GM12878 (cell line): ENCODE data around the gene PPOX. TPM values are rescaled to one million over a fixed set of nuclear protein-coding genes. Genes with fewer than 3 reads are reported as not detected.

Source experiments
- ATF3 ChIP-seq: IDR thresholded peaks from 2 replicates; pipeline ENCODE4 v1.6.1; 2011; ENCODE audit warnings: low read depth, mild to moderate bottlenecking, low read length, moderate library complexity, borderline replicate concordance; ENCODE audit errors: extremely low read depth
- CBFB ChIP-seq: IDR thresholded peaks from 2 replicates; pipeline ENCODE4 v1.6.1; 2016; ENCODE audit warnings: antibody characterized with exemption, low read depth
- FOS ChIP-seq: IDR thresholded peaks from 3 replicates; pipeline ENCODE4 v1.6.1; 2011; ENCODE audit warnings: borderline replicate concordance; ENCODE audit not compliant: insufficient read length; ENCODE audit errors: extremely low read depth
- HCFC1 ChIP-seq: fragments of 150-350 bp; IDR thresholded peaks from 2 replicates; pipeline ENCODE4 v1.6.1; 2014; ENCODE audit warnings: low read length
- MYC ChIP-seq: IDR thresholded peaks from 2 replicates; pipeline ENCODE4 v1.6.1; 2011; ENCODE audit warnings: mild to moderate bottlenecking, low read length, moderate library complexity, inconsistent platforms; ENCODE audit not compliant: insufficient read depth, insufficient replicate concordance, insufficient read length, severe bottlenecking
- NR2C1 ChIP-seq: fragments of 450-650 bp; IDR thresholded peaks from 2 replicates; pipeline ENCODE4 v1.6.1; 2017; ENCODE audit warnings: antibody characterized with exemption, mild to moderate bottlenecking, moderate library complexity
- PKNOX1 ChIP-seq: fragments of 450-650 bp; IDR thresholded peaks from 2 replicates; pipeline ENCODE4 v1.6.1; 2016; ENCODE audit warnings: mild to moderate bottlenecking
- PML ChIP-seq: IDR thresholded peaks from 2 replicates; pipeline ENCODE4 v1.6.1; 2012; ENCODE audit warnings: low read length, inconsistent platforms
- POLR2A ChIP-seq: IDR thresholded peaks from 2 replicates; pipeline ENCODE4 v1.6.1; 2011; ENCODE audit warnings: low read depth, mild to moderate bottlenecking, low read length
- RUNX3 ChIP-seq: IDR thresholded peaks from 2 replicates; pipeline ENCODE4 v1.6.1; 2012; ENCODE audit warnings: low read length, inconsistent platforms
- SREBF1 ChIP-seq: IDR thresholded peaks from 2 replicates; pipeline ENCODE4 v1.6.1; 2012; ENCODE audit warnings: mild to moderate bottlenecking, low read length
- SUPT20H ChIP-seq: IDR thresholded peaks from 2 replicates; pipeline ENCODE4 v1.6.1; 2011; ENCODE audit warnings: low read depth, mild to moderate bottlenecking, low read length, moderate library complexity, borderline replicate concordance; ENCODE audit not compliant: control insufficient read depth
- SUZ12 ChIP-seq: fragments of 200-600 bp; sonication (generic); IDR thresholded peaks from one replicate; pipeline ENCODE4 v1.6.1; 2018; ENCODE audit warnings: antibody characterized with exemption, mild to moderate bottlenecking; ENCODE audit not compliant: unreplicated experiment
- TARDBP ChIP-seq: IDR thresholded peaks from 2 replicates; pipeline ENCODE4 v1.6.1; 2016; ENCODE audit warnings: borderline replicate concordance
- ZBTB4 ChIP-seq: fragments of 450-650 bp; formaldehyde crosslinking; IDR thresholded peaks from 2 replicates; pipeline ENCODE4 v1.4.0; 2022; ENCODE audit warnings: mild to moderate bottlenecking, moderate library complexity
- ZNF622 ChIP-seq: fragments of 450-650 bp; IDR thresholded peaks from 2 replicates; pipeline ENCODE4 v1.6.1; 2017; ENCODE audit warnings: mild to moderate bottlenecking, inconsistent platforms
- polyA plus RNA-seq, 11 experiments: library from polyadenylated mRNA; depleted of rRNA in 4 of 11; unstranded in 6 of 11; stranded (reverse) in 5 of 11; fragments of >200 nt; fragmentation: Nextera tagmentation in 4 of 11; fragmentation: Illumina TruSeq in 1 of 11; extraction: Ambion mirVana in 4 of 11; extraction: Trizol in 1 of 11; gene quantifications; 1 replicate in 1 of 11; 2 replicates in 10 of 11; pipeline versions ENCODE4 v1.2.1 to v1.2.3, GENCODE V29; 2011 to 2016; ENCODE audit warnings: inconsistent platforms in 2 of 11, missing spikeins in 2 of 11, low read depth in 1 of 11
- total RNA-seq, 4 experiments: library from RNA; depleted of rRNA in 3 of 4; stranded (reverse); fragments of >200 nt in 3 of 4; fragmentation: Illumina TruSeq in 1 of 4; extraction: Trizol in 1 of 4; gene quantifications; 2 replicates each; pipeline versions ENCODE4 v1.2.1 to v1.2.3, GENCODE V29; 2013 to 2021
- TF ChIP-seq, protein P1 (sequence below): fragments of 450-650 bp; conservative IDR thresholded peaks from 2 replicates; pipeline ENCODE4 v1.6.1; 2017; ENCODE audit warnings: mild to moderate bottlenecking, moderate library complexity
- TF ChIP-seq, protein P2 (sequence below): fragments of 450-650 bp; IDR thresholded peaks from 2 replicates; pipeline ENCODE4 v1.6.1; 2017; ENCODE audit warnings: mild to moderate bottlenecking, moderate library complexity

PPOX gene
- total and polyA plus RNA-seq, 10 of the 15 experiments (the other 5 are each of a cell fraction or from before 2014, with no cell fraction given) = 8.9 to 31.5 (median 20.3) TPM

- TF ChIP-seq ZBTB4 = no peak
- no peak for TF ChIP-seq NR2C1
- TF ChIP-seq, protein P1, sequence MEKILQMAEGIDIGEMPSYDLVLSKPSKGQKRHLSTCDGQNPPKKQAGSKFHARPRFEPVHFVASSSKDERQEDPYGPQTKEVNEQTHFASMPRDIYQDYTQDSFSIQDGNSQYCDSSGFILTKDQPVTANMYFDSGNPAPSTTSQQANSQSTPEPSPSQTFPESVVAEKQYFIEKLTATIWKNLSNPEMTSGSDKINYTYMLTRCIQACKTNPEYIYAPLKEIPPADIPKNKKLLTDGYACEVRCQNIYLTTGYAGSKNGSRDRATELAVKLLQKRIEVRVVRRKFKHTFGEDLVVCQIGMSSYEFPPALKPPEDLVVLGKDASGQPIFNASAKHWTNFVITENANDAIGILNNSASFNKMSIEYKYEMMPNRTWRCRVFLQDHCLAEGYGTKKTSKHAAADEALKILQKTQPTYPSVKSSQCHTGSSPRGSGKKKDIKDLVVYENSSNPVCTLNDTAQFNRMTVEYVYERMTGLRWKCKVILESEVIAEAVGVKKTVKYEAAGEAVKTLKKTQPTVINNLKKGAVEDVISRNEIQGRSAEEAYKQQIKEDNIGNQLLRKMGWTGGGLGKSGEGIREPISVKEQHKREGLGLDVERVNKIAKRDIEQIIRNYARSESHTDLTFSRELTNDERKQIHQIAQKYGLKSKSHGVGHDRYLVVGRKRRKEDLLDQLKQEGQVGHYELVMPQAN = no peak; the same call in 1 of the 2 replicates
- peak; percentile 51 for TF ChIP-seq RUNX3
- TF ChIP-seq, protein P2, sequence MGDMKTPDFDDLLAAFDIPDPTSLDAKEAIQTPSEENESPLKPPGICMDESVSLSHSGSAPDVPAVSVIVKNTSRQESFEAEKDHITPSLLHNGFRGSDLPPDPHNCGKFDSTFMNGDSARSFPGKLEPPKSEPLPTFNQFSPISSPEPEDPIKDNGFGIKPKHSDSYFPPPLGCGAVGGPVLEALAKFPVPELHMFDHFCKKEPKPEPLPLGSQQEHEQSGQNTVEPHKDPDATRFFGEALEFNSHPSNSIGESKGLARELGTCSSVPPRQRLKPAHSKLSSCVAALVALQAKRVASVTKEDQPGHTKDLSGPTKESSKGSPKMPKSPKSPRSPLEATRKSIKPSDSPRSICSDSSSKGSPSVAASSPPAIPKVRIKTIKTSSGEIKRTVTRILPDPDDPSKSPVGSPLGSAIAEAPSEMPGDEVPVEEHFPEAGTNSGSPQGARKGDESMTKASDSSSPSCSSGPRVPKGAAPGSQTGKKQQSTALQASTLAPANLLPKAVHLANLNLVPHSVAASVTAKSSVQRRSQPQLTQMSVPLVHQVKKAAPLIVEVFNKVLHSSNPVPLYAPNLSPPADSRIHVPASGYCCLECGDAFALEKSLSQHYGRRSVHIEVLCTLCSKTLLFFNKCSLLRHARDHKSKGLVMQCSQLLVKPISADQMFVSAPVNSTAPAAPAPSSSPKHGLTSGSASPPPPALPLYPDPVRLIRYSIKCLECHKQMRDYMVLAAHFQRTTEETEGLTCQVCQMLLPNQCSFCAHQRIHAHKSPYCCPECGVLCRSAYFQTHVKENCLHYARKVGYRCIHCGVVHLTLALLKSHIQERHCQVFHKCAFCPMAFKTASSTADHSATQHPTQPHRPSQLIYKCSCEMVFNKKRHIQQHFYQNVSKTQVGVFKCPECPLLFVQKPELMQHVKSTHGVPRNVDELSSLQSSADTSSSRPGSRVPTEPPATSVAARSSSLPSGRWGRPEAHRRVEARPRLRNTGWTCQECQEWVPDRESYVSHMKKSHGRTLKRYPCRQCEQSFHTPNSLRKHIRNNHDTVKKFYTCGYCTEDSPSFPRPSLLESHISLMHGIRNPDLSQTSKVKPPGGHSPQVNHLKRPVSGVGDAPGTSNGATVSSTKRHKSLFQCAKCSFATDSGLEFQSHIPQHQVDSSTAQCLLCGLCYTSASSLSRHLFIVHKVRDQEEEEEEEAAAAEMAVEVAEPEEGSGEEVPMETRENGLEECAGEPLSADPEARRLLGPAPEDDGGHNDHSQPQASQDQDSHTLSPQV = no peak
- 0 out of 2 replicates have a peak, but pooled peaks have one; percentile 43 for TF ChIP-seq CBFB
- peak; percentile 62 for TF ChIP-seq HCFC1
- TF ChIP-seq POLR2A = peak; percentile 94
- TF ChIP-seq SUPT20H = no peak
- TF ChIP-seq FOS = no peak
- peak; percentile 73; the same call in 1 of the 2 replicates for TF ChIP-seq PML
- no peak for TF ChIP-seq ATF3
- TF ChIP-seq TARDBP = 0 out of 2 replicates have a peak, but pooled peaks have one; percentile 65
- TF ChIP-seq SREBF1 = no peak
- TF ChIP-seq SUZ12 = no peak
- no peak for TF ChIP-seq MYC
- TF ChIP-seq PKNOX1 = no peak
- TF ChIP-seq ZNF622 = no peak
Observed at GRCh38 chr1:161177112-161177935, 11.1 kb downstream of the PPOX start, which contains the start of gene B4GALT3 (continued).
